Endothelial cell of umbilical vein (primary cell): ENCODE data around the gene LCTL. TPM values are rescaled to one million over a fixed set of nuclear protein-coding genes. Genes with fewer than 3 reads are reported as not detected.

Experiments used
- BruUV-seq: library from RNA; stranded (reverse); fragments of 400-500 nt; replicated peaks from 2 replicates; lab custom pipeline; 2021; lab: Mats Ljungman, UMichigan
- CTCF ChIA-PET: fragments of 300-600, 350-600 bp; sonication (Branson Sonifier 250); formaldehyde crosslinking; loops from one replicate; lab custom pipeline; 2021; ENCODE audit warnings: antibody characterized with exemption, inconsistent platforms; lab: Charles Lee
- POLR2A ChIA-PET: fragments of 300-600, 350-600 bp; sonication (Branson Sonifier 250); formaldehyde crosslinking; loops from one replicate; lab custom pipeline; 2021; ENCODE audit warnings: antibody characterized with exemption, inconsistent platforms; lab: Charles Lee
- DNase-seq: peaks from one replicate; pipeline ENCODE4 v3.0.0-alpha.2; 2011; ENCODE audit warnings: low read depth, low spot score
- FAIRE-seq: peaks from 2 replicates; lab custom pipeline; 2011; peaks lifted over from hg19 to GRCh38; lab: Jason Lieb, UNC
- H2AFZ ChIP-seq: 2 replicates; pipeline ENCODE4 v1.6.0; 2012; ENCODE audit warnings: low read depth, low read length, control low read depth, inconsistent platforms
- H3K27ac ChIP-seq: 2 replicates; pipeline ENCODE4 v1.5.1; 2011; ENCODE audit warnings: low read depth, mild to moderate bottlenecking, control low read depth, low read length, moderate library complexity; ENCODE audit not compliant: insufficient read depth
- H3K27me3 ChIP-seq, 2 experiments: 2 replicates each; pipeline versions ENCODE4 v1.6.0 to v1.6.1; 2011; ENCODE audit warnings: low read length in 2 of 2, mixed read lengths in 1 of 2; ENCODE audit not compliant: control insufficient read depth in 2 of 2, insufficient read depth in 2 of 2
- H3K36me3 ChIP-seq, 2 experiments: 2 replicates in 1 of 2; 3 replicates in 1 of 2; pipeline ENCODE4 v1.5.1; 2011; ENCODE audit warnings: low read length in 2 of 2, mild to moderate bottlenecking in 1 of 2, moderate library complexity in 1 of 2; ENCODE audit not compliant: control insufficient read depth in 2 of 2, insufficient read depth in 2 of 2; ENCODE audit errors: extremely low read depth in 1 of 2
- H3K4me1 ChIP-seq: 3 replicates; pipeline ENCODE4 v1.5.1; 2011; ENCODE audit warnings: mild to moderate bottlenecking, low read length; ENCODE audit not compliant: control insufficient read depth, insufficient read depth; ENCODE audit errors: extremely low read depth
- H3K4me2 ChIP-seq: 2 replicates; pipeline ENCODE4 v1.6.1; 2011; ENCODE audit warnings: low read length, control low read depth, mixed read lengths; ENCODE audit not compliant: insufficient read depth
- H3K4me3 ChIP-seq, 3 experiments: fragments of 200-600 bp in 1 of 3; sonication (generic), shearing (Covaris generic) in 1 of 3; replicated peaks in 1 of 3; 2 replicates each; pipeline ENCODE4 v1.5.1; 2011 to 2016; ENCODE audit warnings: control low read depth in 3 of 3, low read length in 3 of 3, mild to moderate bottlenecking in 2 of 3, inconsistent platforms in 1 of 3, low read depth in 1 of 3, moderate library complexity in 1 of 3; ENCODE audit not compliant: insufficient read depth in 1 of 3
- H3K79me2 ChIP-seq: 2 replicates; pipeline ENCODE4 v1.6.0; 2012; ENCODE audit warnings: low read length, inconsistent platforms; ENCODE audit not compliant: control insufficient read depth, insufficient read depth
- H3K9ac ChIP-seq: replicated peaks from 2 replicates; pipeline ENCODE3; 2011; ENCODE audit warnings: low read length, control low read depth; ENCODE audit not compliant: insufficient read depth; ENCODE audit errors: extremely low read depth
- H3K9me1 ChIP-seq: replicated peaks from 3 replicates; pipeline ENCODE4 v1.6.0; 2011; ENCODE audit warnings: mild to moderate bottlenecking, low read length; ENCODE audit not compliant: control insufficient read depth, insufficient read depth; ENCODE audit errors: extremely low read depth
- H3K9me3 ChIP-seq: replicated peaks from 2 replicates; pipeline ENCODE4 v1.5.1; 2012; ENCODE audit warnings: low read length, inconsistent platforms; ENCODE audit not compliant: control insufficient read depth, insufficient read depth
- H4K20me1 ChIP-seq: replicated peaks from 2 replicates; pipeline ENCODE3; 2011; ENCODE audit warnings: mild to moderate bottlenecking, low read length; ENCODE audit not compliant: control insufficient read depth, insufficient read depth; ENCODE audit errors: extremely low read depth
- CTCF ChIP-seq, 2 donors: IDR thresholded peaks; 1 replicate in 1 of 2; 2 replicates in 1 of 2; pipeline ENCODE4 v1.5.1; 2011; ENCODE audit warnings: low read length in 2 of 2, mild to moderate bottlenecking in 2 of 2, moderate library complexity in 2 of 2, control low read depth in 1 of 2, inconsistent platforms in 1 of 2, low read depth in 1 of 2; ENCODE audit not compliant: insufficient read depth in 1 of 2; ENCODE audit errors: extremely low read depth in 1 of 2
- EZH2 ChIP-seq: IDR thresholded peaks from 2 replicates; pipeline ENCODE4 v1.6.1; 2012; ENCODE audit warnings: borderline replicate concordance, low read depth, mild to moderate bottlenecking, moderate library complexity, low read length, inconsistent platforms; ENCODE audit not compliant: severe bottlenecking
- FOS ChIP-seq: IDR thresholded peaks from 2 replicates; pipeline ENCODE4 v1.6.1; 2011; ENCODE audit warnings: mild to moderate bottlenecking, low read length, moderate library complexity, borderline replicate concordance; ENCODE audit not compliant: insufficient read depth
- GATA2 ChIP-seq: IDR thresholded peaks from 2 replicates; pipeline ENCODE4 v1.7.0; 2011; ENCODE audit warnings: low read depth, mild to moderate bottlenecking, moderate library complexity, mixed read lengths, low read length; ENCODE audit not compliant: insufficient read length, insufficient read depth
- JUN ChIP-seq: IDR thresholded peaks from 2 replicates; pipeline ENCODE4 v1.6.1; 2011; ENCODE audit warnings: borderline replicate concordance, low read depth; ENCODE audit not compliant: insufficient read length, insufficient read depth
- MAX ChIP-seq: IDR thresholded peaks from 2 replicates; pipeline ENCODE4 v1.6.1; 2011; ENCODE audit not compliant: insufficient read depth, insufficient read length
- MYC ChIP-seq: IDR thresholded peaks from one replicate; pipeline ENCODE4 v1.6.1; 2011; ENCODE audit warnings: mild to moderate bottlenecking, low read depth, low read length
- POLR2A ChIP-seq: IDR thresholded peaks from 2 replicates; pipeline ENCODE4 v1.6.1; 2012; ENCODE audit warnings: low read depth, mild to moderate bottlenecking, control low read depth, low read length
- POLR2AphosphoS5 ChIP-seq: IDR thresholded peaks from 2 replicates; pipeline ENCODE4 v1.6.1; 2012; ENCODE audit warnings: low read depth, mild to moderate bottlenecking, control low read depth, low read length, moderate library complexity; ENCODE audit not compliant: insufficient read depth
- dilution Hi-C: fragments of 300-500 bp; cut with MboI; formaldehyde crosslinking; loops from one replicate; pipeline ENCODE4 v1.15.0; 2019; ENCODE audit warnings: low sequenced_read_pairs; ENCODE audit not compliant: extremely low pct_ligation_motif_present
- intact Hi-C: fragments of 100-400 bp; cut with micrococcal nuclease; formaldehyde crosslinking; loops from one replicate; pipeline ENCODE4 v1.10.0; 2022
- polyA plus RNA-seq, 4 experiments: library from polyadenylated mRNA; depleted of rRNA in 3 of 4; stranded (reverse) in 3 of 4; unstranded in 1 of 4; fragments of >200 nt; gene quantifications; 2 replicates each; pipeline versions ENCODE4 v1.2.1 to v1.2.3, GENCODE V29; 2011 to 2012; ENCODE audit warnings: missing spikeins in 1 of 4
- total RNA-seq: library from RNA; stranded (reverse); gene quantifications from 2 replicates; pipeline ENCODE4 v1.2.3, GENCODE V29; 2021

LCTL gene
- total and polyA plus RNA-seq, 2 donors (not counting 3 experiments of a cell fraction or from before 2014, with no cell fraction given) = 0.04 TPM; not detected in 1

- H3K4me2 ChIP-seq = peak overlapping the region; percentile 32
- H3K27me3 ChIP-seq = no peaks in the 10 kb centered on the region
- intact Hi-C loops (no loop called here), dilution Hi-C loops (no loop called here)
- peaks cover 1 to 5% of the 10 kb centered on the region in 2 experiments for H3K36me3 ChIP-seq
- no peaks in the 10 kb centered on the region for H4K20me1 ChIP-seq
- H3K4me1 ChIP-seq = peaks cover 23% of the 10 kb centered on the region
- no peak overlapping the region for H2AFZ ChIP-seq
- H3K79me2 ChIP-seq = no peaks in the 10 kb centered on the region
- TF ChIP-seq POLR2AphosphoS5 (peak; percentile 37), JUN (peak; percentile 52), FOS (peak; percentile 42), EZH2 (no peak)
- DNase-seq (peak; percentile 35), FAIRE-seq (peak; percentile 78)
- H3K9ac ChIP-seq = no peak overlapping the region
- ChIA-PET POLR2A (no interaction called here), CTCF (interaction anchor here (0.6 to 1.6 kb wide), 7 partner anchors 10 to 335 kb away, joined by 3 to 5 read pairs (median 4); partner anchors contain the start of genes SNAPC5 and ZWILCH)
- H3K9me3 ChIP-seq = no peaks in the 10 kb centered on the region
- peak overlapping the region; percentile 46 for H3K27ac ChIP-seq
- no peaks in the 10 kb centered on the region for H3K9me1 ChIP-seq
- BruUV-seq = no TSS peak
- H3K4me3 ChIP-seq = no peak overlapping the region
These were observed 49.9 kb downstream of the LCTL start for GRCh38 chr15:66515901-66516322.

GRCh38 chr15:66514586-66514985 is 51.2 kb downstream of the LCTL start:
- intact Hi-C loops (no loop called here), dilution Hi-C loops (no loop called here)
- no peak overlapping the region for H3K4me2 ChIP-seq
- POLR2A ChIA-PET = no interaction called here
- no peaks in the 10 kb centered on the region for H3K9me1 ChIP-seq
- H3K4me1 ChIP-seq = peaks cover 23% of the 10 kb centered on the region
- CTCF ChIA-PET = no interaction called here
- DNase-seq = peak; percentile 59
- no peak for FAIRE-seq
- no peak overlapping the region for H2AFZ ChIP-seq
- no peaks in the 10 kb centered on the region for H3K9me3 ChIP-seq
- peaks cover 0 to 7% of the 10 kb centered on the region in 2 experiments for H3K36me3 ChIP-seq
- no peak overlapping the region for H3K9ac ChIP-seq
- H3K27ac ChIP-seq = peak overlapping the region; percentile 9
- no TSS peak for BruUV-seq
- peaks cover 3% of the 10 kb centered on the region for H3K79me2 ChIP-seq
- TF ChIP-seq JUN (no peak), MYC (no peak), GATA2 (no peak), POLR2A (no peak), MAX (no peak), POLR2AphosphoS5 (no peak), EZH2 (no peak), FOS (no peak), CTCF (IDR thresholded peaks at IDR 0.05; ENCODE audit: extremely low read depth in 1 of 2, insufficient read depth in 1 of 2, low read depth in 1 of 2, low read length in 2 of 2) (no peak)
- H3K4me3 ChIP-seq = no peak overlapping the region
- no peaks in the 10 kb centered on the region for H3K27me3 ChIP-seq
- no peaks in the 10 kb centered on the region for H4K20me1 ChIP-seq
